ENCODE measurements around the gene C2CD2. TPM values are rescaled to one million over a fixed set of nuclear protein-coding genes. Genes with fewer than 3 reads are reported as not detected.
"Not testable (repeated sequence)": the region's sequence is repeated elsewhere in the genome, so short reads cannot be mapped to it uniquely, and the experiment has no call there.

Gene C2CD2
- total RNA-seq, 1 experiment from 2014 or later: 50.4 TPM

DNA sequence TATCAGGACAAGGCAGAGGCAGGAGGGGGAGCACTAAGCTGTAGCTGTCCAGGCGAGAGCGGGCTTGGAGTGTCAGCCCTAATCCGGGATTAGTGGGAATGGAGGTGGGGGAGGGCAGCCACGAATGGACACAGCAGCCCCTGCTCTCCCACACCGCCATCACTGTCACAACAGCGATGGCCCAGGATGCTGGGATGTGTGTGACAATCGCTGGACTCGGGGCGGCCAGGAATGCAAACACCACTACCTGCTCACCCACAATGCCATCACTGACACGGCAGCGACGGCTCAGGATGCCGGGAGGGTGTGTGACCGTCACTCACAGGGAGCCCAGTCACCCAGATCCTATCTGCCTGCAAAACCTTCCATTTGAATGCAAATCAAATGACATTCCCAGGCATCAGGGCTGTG lies 2.9 kb downstream of the C2CD2 start:
- no peaks in the 10 kb centered on the region for H3K9me3 ChIP-seq (ENCODE audit: low read length)
- H2AFZ ChIP-seq (ENCODE audit: low read length): no peak overlapping the region
- peaks cover 43% of the 10 kb centered on the region for H3K4me1 ChIP-seq (ENCODE audit: insufficient read depth, low read length)
- H3F3A ChIP-seq (ENCODE audit: low read length, unreplicated experiment): no peaks in the 10 kb centered on the region
- BruUV-seq (replicated peaks): no TSS peak
- TF ChIP-seq EZH2 (IDR thresholded peaks at IDR 0.05; ENCODE audit: low read length, unreplicated experiment): no peak
- no peak for TF ChIP-seq CTCF (conservative IDR thresholded peaks at IDR 0.05; ENCODE audit: low read depth, low read length)
- TF ChIP-seq EZH2phosphoT487 (IDR thresholded peaks at IDR 0.05; ENCODE audit: borderline replicate concordance, low read length): no peak
- peaks cover 80% of the 10 kb centered on the region for H3K79me2 ChIP-seq (ENCODE audit: low read length)
- ChIA-PET POLR2A (ENCODE audit: unreplicated experiment) (no interaction called here), CTCF (no interaction called here)
- peaks cover 13% of the 10 kb centered on the region for H3K36me3 ChIP-seq (ENCODE audit: low read depth, low read length)
- no peak overlapping the region for H3K9ac ChIP-seq (ENCODE audit: low read length)
- no peak overlapping the region for H3K27ac ChIP-seq (ENCODE audit: low read length)
- peak overlapping the region; percentile 93 for H3K4me2 ChIP-seq (ENCODE audit: low read length)
- DNase-seq (no peak), ATAC-seq (no peak)
- peaks cover 61% of the 10 kb centered on the region for H4K20me1 ChIP-seq (ENCODE audit: low read length)
- H3K27me3 ChIP-seq (ENCODE audit: low read length): no peaks in the 10 kb centered on the region
- H3K4me3 ChIP-seq (ENCODE audit: low read length): peak overlapping the region; percentile 76; the same call in 1 of the 2 replicates
- H3K9me2 ChIP-seq (replicated peaks; ENCODE audit: low read length): no peaks in the 10 kb centered on the region
- intact Hi-C loops (cut with micrococcal nuclease): no loop called here

DNA sequence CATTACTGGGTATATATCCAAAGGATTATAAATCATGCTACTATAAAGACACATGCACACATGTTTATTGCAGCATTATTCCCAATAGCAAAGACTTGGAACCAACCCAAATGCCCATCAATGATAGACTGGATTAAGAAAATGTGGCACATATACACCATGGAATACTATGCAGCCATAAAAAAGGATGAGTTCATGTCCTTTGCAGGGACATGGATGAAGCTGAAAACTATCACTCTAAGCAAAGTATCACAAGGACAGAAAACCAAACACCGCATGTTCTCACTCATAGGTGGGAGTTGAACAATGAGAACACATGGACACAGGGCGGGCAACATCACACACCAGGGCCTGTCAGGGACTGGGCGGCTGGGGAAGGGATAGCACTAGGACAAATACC lies 4.2 kb downstream of the C2CD2 start:
- ATAC-seq; H3K9me2 ChIP-seq (replicated peaks; ENCODE audit: low read length); H3F3A ChIP-seq (ENCODE audit: low read length, unreplicated experiment); H3K4me2 ChIP-seq (ENCODE audit: low read length); CTCF ChIA-PET; DNase-seq; intact Hi-C loops (cut with micrococcal nuclease); H3K4me3 ChIP-seq (ENCODE audit: low read length); H3K9ac ChIP-seq (ENCODE audit: low read length); H3K9me3 ChIP-seq (ENCODE audit: low read length); BruUV-seq (replicated peaks); POLR2A ChIA-PET (ENCODE audit: unreplicated experiment); H3K27ac ChIP-seq (ENCODE audit: low read length); H3K27me3 ChIP-seq (ENCODE audit: low read length); H2AFZ ChIP-seq (ENCODE audit: low read length): not testable (repeated sequence)
- H3K79me2 ChIP-seq (ENCODE audit: low read length): peaks cover 92% of the 10 kb centered on the region
- peaks cover 33% of the 10 kb centered on the region for H3K4me1 ChIP-seq (ENCODE audit: insufficient read depth, low read length)
- H4K20me1 ChIP-seq (ENCODE audit: low read length): peaks cover 74% of the 10 kb centered on the region
- peaks cover 13% of the 10 kb centered on the region for H3K36me3 ChIP-seq (ENCODE audit: low read depth, low read length)

DNA sequence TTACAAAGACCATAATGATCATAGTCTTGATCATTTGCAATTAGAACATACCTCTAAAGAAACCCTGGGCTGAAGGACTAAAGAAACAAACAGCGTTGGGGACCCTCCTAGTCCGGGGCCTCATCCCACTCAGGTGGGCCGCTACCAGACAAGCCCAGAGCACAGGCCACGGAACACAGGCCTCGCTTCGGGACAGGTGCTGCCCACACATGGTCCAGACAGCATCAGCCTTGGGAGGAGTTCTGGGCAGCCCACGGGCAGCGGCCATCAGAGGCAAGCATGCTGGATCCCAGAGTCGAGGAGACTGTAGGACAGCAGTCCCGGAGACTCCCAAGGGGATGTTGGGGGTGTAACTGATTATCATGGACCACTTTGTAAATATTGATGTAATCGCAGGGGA lies 4.9 kb downstream of the C2CD2 start:
- H2AFZ ChIP-seq (ENCODE audit: low read length): no peak overlapping the region
- ChIA-PET CTCF (no interaction called here), POLR2A (ENCODE audit: unreplicated experiment) (no interaction called here)
- ATAC-seq (no peak), DNase-seq (no peak)
- H3F3A ChIP-seq (ENCODE audit: low read length, unreplicated experiment): no peaks in the 10 kb centered on the region
- H3K4me2 ChIP-seq (ENCODE audit: low read length): no peak overlapping the region
- intact Hi-C loops (cut with micrococcal nuclease): no loop called here
- no TSS peak for BruUV-seq (replicated peaks)
- peaks cover 94% of the 10 kb centered on the region for H3K79me2 ChIP-seq (ENCODE audit: low read length)
- H3K27me3 ChIP-seq (ENCODE audit: low read length): no peaks in the 10 kb centered on the region
- no peak overlapping the region for H3K4me3 ChIP-seq (ENCODE audit: low read length)
- no peak overlapping the region for H3K27ac ChIP-seq (ENCODE audit: low read length)
- peaks cover 13% of the 10 kb centered on the region for H3K36me3 ChIP-seq (ENCODE audit: low read depth, low read length)
- H3K9me2 ChIP-seq (replicated peaks; ENCODE audit: low read length): no peaks in the 10 kb centered on the region
- H4K20me1 ChIP-seq (ENCODE audit: low read length): peaks cover 76% of the 10 kb centered on the region
- H3K9me3 ChIP-seq (ENCODE audit: low read length): no peaks in the 10 kb centered on the region
- H3K9ac ChIP-seq (ENCODE audit: low read length): no peak overlapping the region
- H3K4me1 ChIP-seq (ENCODE audit: insufficient read depth, low read length): peaks cover 26% of the 10 kb centered on the region
- TF ChIP-seq CTCF (conservative IDR thresholded peaks at IDR 0.05; ENCODE audit: low read depth, low read length): no peak
- TF ChIP-seq EZH2phosphoT487 (IDR thresholded peaks at IDR 0.05; ENCODE audit: borderline replicate concordance, low read length): no peak
- no peak for TF ChIP-seq EZH2 (IDR thresholded peaks at IDR 0.05; ENCODE audit: low read length, unreplicated experiment)

Measured in PC-3 (cell line).